Panc1 (cell line): ENCODE measurements around the gene NTM.

Experiments used
- CTCF ChIP-seq: fragments of 450-650 bp; IDR thresholded peaks from 2 replicates; pipeline ENCODE4 v1.5.1; 2017; ENCODE audit warnings: mild to moderate bottlenecking
- POLR2AphosphoS5 ChIP-seq: IDR thresholded peaks from 2 replicates; pipeline ENCODE4 v1.6.1; 2012; ENCODE audit warnings: mild to moderate bottlenecking, low read depth, low read length, moderate library complexity
- REST ChIP-seq, 2 experiments: IDR thresholded peaks; 2 replicates each; pipeline ENCODE4 v1.6.1; 2011 to 2012; ENCODE audit warnings: low read depth in 2 of 2, control low read depth in 1 of 2, low read length in 1 of 2, mild to moderate bottlenecking in 1 of 2, moderate library complexity in 1 of 2; ENCODE audit not compliant: insufficient read depth in 1 of 2

- TF ChIP-seq CTCF, result no peak
- no peak for TF ChIP-seq POLR2AphosphoS5
- TF ChIP-seq REST (IDR thresholded peaks at IDR 0.05; ENCODE audit: insufficient read depth in 1 of 2, low read depth in 2 of 2, low read length in 1 of 2), result no peak
Measured at GRCh38 chr11:131889760-131890581, 519.6 kb downstream of the NTM start.
